K562 (cell line): ENCODE data around the gene PDE3A.

Experiments used
- ATF1 ChIP-seq, 2 experiments: fragments of 450-650 bp in 1 of 2; IDR thresholded peaks; 2 replicates each; pipeline ENCODE4 v1.6.1; 2016; ENCODE audit warnings: missing compliant biosample characterization in 1 of 2, missing genetic modification characterization in 1 of 2
- GATA2 ChIP-seq: sonication (generic); formaldehyde crosslinking; IDR thresholded peaks from 2 replicates; pipeline ENCODE4 v1.4.0; 2020; ENCODE audit warnings: mild to moderate bottlenecking, missing genetic modification reagents
- KDM1A ChIP-seq, 2 experiments: fragments of 450-650 bp; IDR thresholded peaks; 2 replicates each; pipeline ENCODE4 v1.6.1; 2016; ENCODE audit warnings: mild to moderate bottlenecking in 2 of 2
- MAZ ChIP-seq, 2 experiments: fragments of 450-650 bp in 1 of 2; sonication (generic) in 1 of 2; formaldehyde crosslinking; IDR thresholded peaks in 1 of 2; conservative IDR thresholded peaks in 1 of 2; 2 replicates each; pipeline versions ENCODE4 v1.4.0 to v1.5.0; 2020; ENCODE audit warnings: mild to moderate bottlenecking in 1 of 2, missing genetic modification reagents in 1 of 2
- PYGO2 ChIP-seq: fragments of 450-650 bp; IDR thresholded peaks from 2 replicates; pipeline ENCODE4 v1.6.1; 2016; ENCODE audit warnings: mild to moderate bottlenecking, missing genetic modification characterization, moderate library complexity, missing compliant biosample characterization
- SMAD2 ChIP-seq: fragments of 150-350 bp; IDR thresholded peaks from 2 replicates; pipeline ENCODE4 v1.6.1; 2014; ENCODE audit warnings: low read depth, mild to moderate bottlenecking, low read length
- SRF ChIP-seq, 2 experiments: fragments of 250-450, 450-650 bp in 1 of 2; sonication (Bioruptor Pico) in 1 of 2; sonication (generic) in 1 of 2; formaldehyde crosslinking; IDR thresholded peaks; 2 replicates each; pipeline versions ENCODE4 v1.5.0 to v1.5.1; 2020 to 2022; ENCODE audit warnings: mild to moderate bottlenecking in 1 of 2, missing genetic modification reagents in 1 of 2
- TARDBP ChIP-seq: fragments of 450-650 bp; IDR thresholded peaks from 2 replicates; pipeline ENCODE4 v1.6.1; 2016
- YY1 ChIP-seq, 3 experiments: IDR thresholded peaks; 2 replicates each; pipeline ENCODE4 v1.6.1; 2011; ENCODE audit warnings: low read length in 2 of 3, mild to moderate bottlenecking in 2 of 3, moderate library complexity in 2 of 3, borderline replicate concordance in 1 of 3, control low read depth in 1 of 3, low read depth in 1 of 3; ENCODE audit not compliant: insufficient read depth in 3 of 3, insufficient replicate concordance in 2 of 3, control insufficient read depth in 1 of 3, insufficient read length in 1 of 3; ENCODE audit errors: extremely low read depth in 1 of 3
- ZBTB8A ChIP-seq: fragments of 450-650 bp; IDR thresholded peaks from 2 replicates; pipeline ENCODE4 v1.6.1; 2018; ENCODE audit warnings: mild to moderate bottlenecking, moderate library complexity; ENCODE audit not compliant: partially characterized antibody
- ZNF274 ChIP-seq: IDR thresholded peaks from 2 replicates; pipeline ENCODE4 v1.6.1; 2011; ENCODE audit warnings: low read depth, mild to moderate bottlenecking, low read length, moderate library complexity, borderline replicate concordance
- TF ChIP-seq, protein P1 (sequence below), 3 experiments: IDR thresholded peaks in 2 of 3; conservative IDR thresholded peaks in 1 of 3; 2 replicates each; pipeline ENCODE4 v1.5.1; 2011 to 2012; ENCODE audit warnings: low read length in 3 of 3, mild to moderate bottlenecking in 3 of 3, control low read depth in 2 of 3, improper control_type of control experiment in 1 of 3, inconsistent platforms in 1 of 3, low read depth in 1 of 3, mixed read lengths in 1 of 3, moderate library complexity in 1 of 3; ENCODE audit not compliant: insufficient read depth in 2 of 3

DNA sequence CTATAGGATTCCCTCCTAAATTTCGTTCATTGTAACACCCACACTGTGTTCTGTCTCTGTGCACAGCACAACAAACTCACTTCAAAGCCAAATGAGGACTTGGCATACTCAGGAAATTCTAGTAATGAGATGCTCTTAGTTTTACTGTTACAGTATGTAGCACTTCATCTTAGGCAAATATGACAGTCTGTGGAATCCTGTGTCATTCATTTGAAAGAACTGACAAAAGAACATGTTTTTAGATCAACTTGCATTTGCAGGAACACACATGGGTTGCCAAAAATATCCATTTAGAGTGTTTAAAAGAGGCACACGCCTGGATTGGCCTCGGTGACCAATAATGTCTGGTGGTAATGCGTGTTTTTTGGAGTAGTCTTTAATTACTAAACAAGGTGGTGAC lies 56.5 kb downstream of the PDE3A start:
- TF ChIP-seq GATA2 (CRISPR knock-in tag) (no peak), PYGO2 (no peak), SMAD2 (no peak), SRF (CRISPR knock-in tag; IDR thresholded peaks at IDR 0.05) (no peak), YY1 (IDR thresholded peaks at IDR 0.05; ENCODE audit: borderline replicate concordance in 1 of 3, control insufficient read depth in 1 of 3, extremely low read depth in 1 of 3, insufficient read depth in 3 of 3, insufficient read length in 1 of 3, insufficient replicate concordance in 2 of 3, low read depth in 1 of 3, low read length in 2 of 3) (no peak), MAZ (CRISPR knock-in tag; conservative IDR thresholded peaks at IDR 0.05 in 1 of 2, IDR thresholded peaks at IDR 0.05 in 1 of 2) (no peak), ZNF274 (no peak), ZBTB8A (no peak), ATF1 (CRISPR knock-in tag; IDR thresholded peaks at IDR 0.05) (no peak), ATF1 (tag; IDR thresholded peaks at IDR 0.05) (no peak), TARDBP (no peak), KDM1A (IDR thresholded peaks at IDR 0.05) (no peak)
- TF ChIP-seq, protein P1, sequence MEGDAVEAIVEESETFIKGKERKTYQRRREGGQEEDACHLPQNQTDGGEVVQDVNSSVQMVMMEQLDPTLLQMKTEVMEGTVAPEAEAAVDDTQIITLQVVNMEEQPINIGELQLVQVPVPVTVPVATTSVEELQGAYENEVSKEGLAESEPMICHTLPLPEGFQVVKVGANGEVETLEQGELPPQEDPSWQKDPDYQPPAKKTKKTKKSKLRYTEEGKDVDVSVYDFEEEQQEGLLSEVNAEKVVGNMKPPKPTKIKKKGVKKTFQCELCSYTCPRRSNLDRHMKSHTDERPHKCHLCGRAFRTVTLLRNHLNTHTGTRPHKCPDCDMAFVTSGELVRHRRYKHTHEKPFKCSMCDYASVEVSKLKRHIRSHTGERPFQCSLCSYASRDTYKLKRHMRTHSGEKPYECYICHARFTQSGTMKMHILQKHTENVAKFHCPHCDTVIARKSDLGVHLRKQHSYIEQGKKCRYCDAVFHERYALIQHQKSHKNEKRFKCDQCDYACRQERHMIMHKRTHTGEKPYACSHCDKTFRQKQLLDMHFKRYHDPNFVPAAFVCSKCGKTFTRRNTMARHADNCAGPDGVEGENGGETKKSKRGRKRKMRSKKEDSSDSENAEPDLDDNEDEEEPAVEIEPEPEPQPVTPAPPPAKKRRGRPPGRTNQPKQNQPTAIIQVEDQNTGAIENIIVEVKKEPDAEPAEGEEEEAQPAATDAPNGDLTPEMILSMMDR (IDR thresholded peaks at IDR 0.05 in 2 of 3, conservative IDR thresholded peaks at IDR 0.05 in 1 of 3; ENCODE audit: insufficient read depth in 2 of 3, low read depth in 1 of 3, low read length in 3 of 3): no peak
